Kidney (tissue), 14 donors: ENCODE results near the gene AGFG1. TPM values are rescaled to one million over a fixed set of nuclear protein-coding genes. Genes with fewer than 3 reads are reported as not detected.
"Not testable (repeated sequence)": the region's sequence is repeated elsewhere in the genome, so short reads cannot be mapped to it uniquely, and the experiment has no call there.

Source experiments
- DNase-seq, 5 donors: peaks; one replicate each; pipeline ENCODE4 v3.0.0-alpha.2; 2013 to 2020
- FAIRE-seq: peaks from 2 replicates; lab custom pipeline; 2012; peaks lifted over from hg19 to GRCh38; lab: Jason Lieb, UNC
- H3K27ac ChIP-seq, 2 donors: one replicate each; pipeline ENCODE4 v1.7.0; 2013; ENCODE audit warnings: low read depth in 2 of 2, low read length in 2 of 2, inconsistent platforms in 1 of 2
- H3K27me3 ChIP-seq: one replicate; pipeline ENCODE4 v1.7.1; 2013; ENCODE audit warnings: low read length, inconsistent platforms; ENCODE audit not compliant: control insufficient read depth, insufficient read depth
- H3K36me3 ChIP-seq, 3 donors: one replicate each; pipeline versions ENCODE4 v1.7.0 to v1.7.1; 2013; ENCODE audit warnings: low read length in 3 of 3, control low read depth in 1 of 3, inconsistent platforms in 1 of 3; ENCODE audit not compliant: insufficient read depth in 3 of 3, control insufficient read depth in 2 of 3
- H3K4me1 ChIP-seq, 3 donors: one replicate each; pipeline versions ENCODE4 v1.7.0 to v1.7.1; 2013; ENCODE audit warnings: low read length in 3 of 3, inconsistent platforms in 1 of 3, low read depth in 1 of 3; ENCODE audit not compliant: control insufficient read depth in 2 of 3, insufficient read depth in 2 of 3
- H3K4me3 ChIP-seq, 3 donors: one replicate each; pipeline versions ENCODE4 v1.7.0 to v1.8.1; 2013; ENCODE audit warnings: low read length in 3 of 3, control low read depth in 1 of 3, inconsistent platforms in 1 of 3
- H3K9ac ChIP-seq, 3 donors: one replicate each; pipeline versions ENCODE4 v1.7.0 to v1.7.1; 2013; ENCODE audit warnings: low read length in 3 of 3, control low read depth in 1 of 3, inconsistent platforms in 1 of 3
- H3K9me3 ChIP-seq, 3 donors: one replicate each; pipeline versions ENCODE4 v1.7.0 to v1.7.1; 2013; ENCODE audit warnings: low read length in 3 of 3, control low read depth in 1 of 3, inconsistent platforms in 1 of 3; ENCODE audit not compliant: control insufficient read depth in 2 of 3, insufficient read depth in 1 of 3
- intact Hi-C: fragments of 100-400 bp; cut with DNase I; formaldehyde crosslinking; loops from one replicate; pipeline ENCODE4 v1.11.1; 2022
- polyA plus RNA-seq: library from polyadenylated mRNA; stranded (reverse); fragments of 350-450 nt; fragmentation: Illumina TruSeq; extraction: RNeasy Lipid Tissue Mini Kit (QIAGEN cat#74804); gene quantifications from one replicate; pipeline ENCODE4 v1.2.3, GENCODE V29; 2014; ENCODE audit warnings: low read depth, low replicate concordance; ENCODE audit not compliant: insufficient read depth
- total RNA-seq: library from RNA; stranded (reverse); fragmentation: NEBNext Ultra II Directional; extraction: Animal tissue kit (Norgen Biotek cat#: 25700); gene quantifications from one replicate; pipeline ENCODE4 v1.2.1, GENCODE V29; 2021
- TF ChIP-seq, protein P1 (sequence below): IDR thresholded peaks from 3 replicates; pipeline ENCODE4 v1.5.1; 2012; ENCODE audit warnings: mild to moderate bottlenecking, moderate library complexity, borderline replicate concordance; ENCODE audit not compliant: insufficient read depth; ENCODE audit errors: extremely low read depth
- donor health status: control.
- donor health status: control.
- donor health status: control.
- donor health status: control.
- donor health status: control.
- donor health status: DM: yes; HTN: yes; CAD: no.
- donor health status: Normal renal cell carcinoma (clear cell type).

The AGFG1 gene
- total and polyA plus RNA-seq, 2 donors from 2014 or later: 36.6 to 98.9 TPM

- H3K9me3 ChIP-seq, H3K4me1 ChIP-seq, FAIRE-seq, H3K9ac ChIP-seq, DNase-seq, H3K36me3 ChIP-seq, H3K27ac ChIP-seq, H3K4me3 ChIP-seq, H3K27me3 ChIP-seq, intact Hi-C loops: not testable (repeated sequence)
These were observed 49.2 kb downstream of the AGFG1 start for GRCh38 chr2:227521178-227521577.

GRCh38 chr2:227524665-227525064 lies 52.7 kb downstream of the AGFG1 start:
- no peaks in the 10 kb centered on the region for H3K27me3 ChIP-seq
- peaks cover 2 to 9% (median 5%) of the 10 kb centered on the region in 3 donors for H3K36me3 ChIP-seq
- no peak overlapping the region for H3K27ac ChIP-seq
- TF ChIP-seq, protein P1, sequence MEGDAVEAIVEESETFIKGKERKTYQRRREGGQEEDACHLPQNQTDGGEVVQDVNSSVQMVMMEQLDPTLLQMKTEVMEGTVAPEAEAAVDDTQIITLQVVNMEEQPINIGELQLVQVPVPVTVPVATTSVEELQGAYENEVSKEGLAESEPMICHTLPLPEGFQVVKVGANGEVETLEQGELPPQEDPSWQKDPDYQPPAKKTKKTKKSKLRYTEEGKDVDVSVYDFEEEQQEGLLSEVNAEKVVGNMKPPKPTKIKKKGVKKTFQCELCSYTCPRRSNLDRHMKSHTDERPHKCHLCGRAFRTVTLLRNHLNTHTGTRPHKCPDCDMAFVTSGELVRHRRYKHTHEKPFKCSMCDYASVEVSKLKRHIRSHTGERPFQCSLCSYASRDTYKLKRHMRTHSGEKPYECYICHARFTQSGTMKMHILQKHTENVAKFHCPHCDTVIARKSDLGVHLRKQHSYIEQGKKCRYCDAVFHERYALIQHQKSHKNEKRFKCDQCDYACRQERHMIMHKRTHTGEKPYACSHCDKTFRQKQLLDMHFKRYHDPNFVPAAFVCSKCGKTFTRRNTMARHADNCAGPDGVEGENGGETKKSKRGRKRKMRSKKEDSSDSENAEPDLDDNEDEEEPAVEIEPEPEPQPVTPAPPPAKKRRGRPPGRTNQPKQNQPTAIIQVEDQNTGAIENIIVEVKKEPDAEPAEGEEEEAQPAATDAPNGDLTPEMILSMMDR: no peak
- H3K9me3 ChIP-seq: no peaks in the 10 kb centered on the region
- no peak for DNase-seq
- H3K4me3 ChIP-seq: no peak overlapping the region
- no peak overlapping the region for H3K9ac ChIP-seq
- intact Hi-C loops: no loop called here
- H3K4me1 ChIP-seq: peaks cover 0 to 2% (median 0%) of the 10 kb centered on the region in 3 donors
- no peak for FAIRE-seq

DNA sequence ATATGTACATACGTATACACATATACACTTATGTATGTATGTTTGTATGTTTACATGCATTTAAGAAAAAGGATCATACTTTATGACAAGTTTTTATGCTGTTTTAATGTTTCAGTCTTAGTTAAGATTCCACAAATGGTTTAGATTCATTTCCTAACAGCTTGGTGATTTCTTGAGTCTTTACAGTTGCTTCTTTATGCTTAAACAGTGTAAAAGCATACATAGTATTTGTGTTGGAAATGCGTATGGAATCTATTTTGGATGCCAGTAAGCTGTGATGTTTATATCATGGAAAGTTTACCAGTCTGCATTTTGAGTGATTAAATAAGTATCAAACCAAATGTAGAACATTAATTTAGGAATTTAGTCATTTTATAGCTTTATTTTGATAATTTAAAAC lies 55.4 kb downstream of the AGFG1 start:
- intact Hi-C loops: no loop called here

DNA sequence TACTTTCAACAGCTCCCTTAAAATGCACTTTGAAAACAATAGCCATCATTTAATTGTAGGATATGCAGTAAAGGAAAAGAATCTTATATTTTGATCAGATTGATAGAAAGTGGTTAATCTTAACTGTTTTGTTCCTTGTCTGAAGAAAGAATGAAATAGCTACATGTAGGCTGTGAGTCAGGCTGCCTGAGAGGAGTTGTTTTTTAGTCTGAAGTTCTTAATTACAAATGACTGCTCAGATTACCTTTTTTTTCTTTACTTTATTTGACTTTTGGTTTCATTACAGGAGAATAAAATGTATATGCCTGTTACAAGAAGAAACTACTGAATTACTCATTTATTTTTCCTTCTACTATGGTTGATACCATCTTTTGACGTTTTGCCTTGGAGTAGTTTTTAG lies 56.8 kb downstream of the AGFG1 start:
- Histone ChIP-seq H3K4me3 (no peak overlapping the region), H3K9ac (no peak overlapping the region), H3K9me3 (no peaks in the 10 kb centered on the region), H3K27me3 (no peaks in the 10 kb centered on the region), H3K36me3 (peaks cover 2 to 14% (median 9%) of the 10 kb centered on the region in 3 donors), H3K27ac (no peak overlapping the region), H3K4me1 (peaks cover 0 to 2% (median 0%) of the 10 kb centered on the region in 3 donors)
- TF ChIP-seq, protein P1: no peak
- no peak for DNase-seq
- intact Hi-C loops: no loop called here
- no peak for FAIRE-seq

More for the DNA sequence above, 55.4 kb downstream of the AGFG1 start:
- no peak for DNase-seq
- TF ChIP-seq, protein P1: no peak
- peaks cover 2 to 10% (median 5%) of the 10 kb centered on the region in 3 donors for H3K36me3 ChIP-seq
- no peak for FAIRE-seq
- H3K9ac ChIP-seq: no peak overlapping the region
- H3K4me3 ChIP-seq: no peak overlapping the region
- no peak overlapping the region for H3K27ac ChIP-seq
- H3K27me3 ChIP-seq: no peaks in the 10 kb centered on the region
- H3K4me1 ChIP-seq: peaks cover 0 to 2% (median 0%) of the 10 kb centered on the region in 3 donors
- H3K9me3 ChIP-seq: no peaks in the 10 kb centered on the region
